GM21619 (cell line): ENCODE results near the gene RNASEH2C.
"Not testable (repeated sequence)": the region's sequence is repeated elsewhere in the genome, so short reads cannot be mapped to it uniquely, and the experiment has no call there.

Source experiments
- ATAC-seq: cut with Tn5 transposase; IDR thresholded peaks from one replicate; pipeline ENCODE4 v1.9.1; 2021; ENCODE audit not compliant: unreplicated experiment

The RNASEH2C gene

GRCh38 chr11:65691847-65692246 is 28.8 kb downstream of the RNASEH2C start:
- ATAC-seq, result not testable (repeated sequence)

- ATAC-seq, result no peak
These were observed 34.6 kb downstream of the RNASEH2C start for GRCh38 chr11:65685981-65686380.

DNA sequence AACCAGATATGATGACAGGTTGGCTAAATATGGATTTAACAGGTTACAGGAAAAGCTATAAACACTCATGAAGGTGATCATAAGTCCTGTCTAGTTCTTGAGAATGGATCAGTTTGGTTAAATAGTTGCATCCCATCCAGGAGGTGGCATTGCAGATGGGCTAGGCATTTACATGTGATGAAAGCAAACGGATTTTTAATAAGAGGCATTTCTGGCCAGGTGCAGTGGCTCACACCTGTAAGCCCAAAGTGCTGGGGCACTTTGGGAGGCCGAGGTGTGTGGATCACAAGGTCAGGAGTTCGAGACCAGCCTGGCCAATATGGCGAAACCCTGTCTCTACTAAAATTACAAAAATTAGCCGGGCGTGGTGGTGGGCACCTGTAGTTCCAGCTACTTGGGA is 37.1 kb downstream of the RNASEH2C start:
- not testable (repeated sequence) for ATAC-seq

- no peak for ATAC-seq
These were observed 40.3 kb downstream of the RNASEH2C start for GRCh38 chr11:65680192-65680743.

- ATAC-seq, result no peak
These were observed 47.6 kb downstream of the RNASEH2C start for GRCh38 chr11:65672982-65673381.

- ATAC-seq, result no peak
These were observed 48.3 kb downstream of the RNASEH2C start for GRCh38 chr11:65672180-65672860.
